Mammary epithelial cell (primary cell): ENCODE results near the gene OPHN1.

Experiments used
- EZH2 ChIP-seq: IDR thresholded peaks from 2 replicates; pipeline ENCODE4 v1.6.1; 2012; ENCODE audit warnings: low read length, inconsistent platforms, borderline replicate concordance
- TF ChIP-seq, protein P1 (sequence below), 2 donors: IDR thresholded peaks in 1 of 2; conservative IDR thresholded peaks in 1 of 2; 2 replicates each; pipeline ENCODE4 v1.5.1; 2011 to 2012; ENCODE audit warnings: inconsistent platforms in 2 of 2, low read length in 2 of 2, mild to moderate bottlenecking in 2 of 2, control low read depth in 1 of 2, low read depth in 1 of 2; ENCODE audit not compliant: insufficient read depth in 1 of 2; ENCODE audit errors: extremely low read depth in 1 of 2

DNA sequence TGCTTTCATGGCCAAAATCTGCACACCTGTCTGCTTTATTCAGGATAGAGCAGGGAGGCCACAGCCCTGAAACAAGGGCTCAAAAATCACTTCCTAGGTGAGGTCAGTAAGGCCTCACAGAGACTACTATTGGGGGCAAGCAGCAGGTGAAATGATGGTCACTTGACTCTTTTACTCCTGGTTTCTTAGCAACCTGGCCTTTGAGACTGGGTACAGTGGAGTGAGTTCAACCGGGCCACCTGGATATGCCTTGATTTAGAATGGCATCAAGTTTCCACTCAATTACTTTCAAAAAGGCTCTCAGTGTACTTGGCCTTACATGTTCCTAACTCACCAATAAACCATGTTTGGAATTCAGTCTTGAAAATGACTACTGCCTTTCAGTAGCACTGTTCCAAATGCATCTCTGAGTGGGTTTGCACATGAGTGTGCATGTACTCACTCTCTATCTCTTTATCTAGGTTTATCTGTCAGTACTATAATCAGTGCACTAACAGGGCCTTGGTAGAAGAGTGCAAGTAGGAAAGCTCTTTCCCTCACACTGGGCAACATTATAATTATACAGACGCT, 388.2 kb downstream of the OPHN1 start:
- TF ChIP-seq, protein P1, sequence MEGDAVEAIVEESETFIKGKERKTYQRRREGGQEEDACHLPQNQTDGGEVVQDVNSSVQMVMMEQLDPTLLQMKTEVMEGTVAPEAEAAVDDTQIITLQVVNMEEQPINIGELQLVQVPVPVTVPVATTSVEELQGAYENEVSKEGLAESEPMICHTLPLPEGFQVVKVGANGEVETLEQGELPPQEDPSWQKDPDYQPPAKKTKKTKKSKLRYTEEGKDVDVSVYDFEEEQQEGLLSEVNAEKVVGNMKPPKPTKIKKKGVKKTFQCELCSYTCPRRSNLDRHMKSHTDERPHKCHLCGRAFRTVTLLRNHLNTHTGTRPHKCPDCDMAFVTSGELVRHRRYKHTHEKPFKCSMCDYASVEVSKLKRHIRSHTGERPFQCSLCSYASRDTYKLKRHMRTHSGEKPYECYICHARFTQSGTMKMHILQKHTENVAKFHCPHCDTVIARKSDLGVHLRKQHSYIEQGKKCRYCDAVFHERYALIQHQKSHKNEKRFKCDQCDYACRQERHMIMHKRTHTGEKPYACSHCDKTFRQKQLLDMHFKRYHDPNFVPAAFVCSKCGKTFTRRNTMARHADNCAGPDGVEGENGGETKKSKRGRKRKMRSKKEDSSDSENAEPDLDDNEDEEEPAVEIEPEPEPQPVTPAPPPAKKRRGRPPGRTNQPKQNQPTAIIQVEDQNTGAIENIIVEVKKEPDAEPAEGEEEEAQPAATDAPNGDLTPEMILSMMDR (conservative IDR thresholded peaks at IDR 0.05 in 1 of 2, IDR thresholded peaks at IDR 0.05 in 1 of 2; ENCODE audit: extremely low read depth in 1 of 2, insufficient read depth in 1 of 2, low read depth in 1 of 2, low read length in 2 of 2): no peak
- no peak for TF ChIP-seq EZH2
